Measurements from ENCODE around the gene KIF6.
A peak's percentile ranks its signal among the peaks of the same experiment; 100 is the strongest.
"Not testable (repeated sequence)": the region's sequence is repeated elsewhere in the genome, so short reads cannot be mapped to it uniquely, and the experiment has no call there.

The KIF6 gene

GRCh38 chr6:39752835-39753724 is 27.9 kb upstream of the KIF6 start:
- Mint-ChIP-seq H3K36me3 (ENCODE audit: insufficient read depth) (no peaks in the 10 kb centered on the region), H3K27ac (no peak overlapping the region), H3K9me3 (peaks cover 0 to 10% of the 10 kb centered on the region in 2 donors), H3K27me3 (peaks cover 10 to 21% of the 10 kb centered on the region in 2 donors), H3K4me3 (no peak overlapping the region), H3K4me1 (ENCODE audit: low read depth in 2 of 2) (no peaks in the 10 kb centered on the region)
- ATAC-seq (replicated peaks) (no peak), DNase-seq (no peak)

- Mint-ChIP-seq H3K9me3 (no peaks in the 10 kb centered on the region), H3K4me1 (ENCODE audit: low read depth in 2 of 2) (no peaks in the 10 kb centered on the region), H3K36me3 (ENCODE audit: insufficient read depth) (peaks cover 3% of the 10 kb centered on the region), H3K4me3 (no peak overlapping the region), H3K27ac (no peak overlapping the region), H3K27me3 (peaks cover 6 to 14% of the 10 kb centered on the region in 2 donors)
- DNase-seq (no peak), ATAC-seq (replicated peaks) (no peak)
Measured at GRCh38 chr6:39746795-39747194, 21.6 kb upstream of the KIF6 start.

DNA sequence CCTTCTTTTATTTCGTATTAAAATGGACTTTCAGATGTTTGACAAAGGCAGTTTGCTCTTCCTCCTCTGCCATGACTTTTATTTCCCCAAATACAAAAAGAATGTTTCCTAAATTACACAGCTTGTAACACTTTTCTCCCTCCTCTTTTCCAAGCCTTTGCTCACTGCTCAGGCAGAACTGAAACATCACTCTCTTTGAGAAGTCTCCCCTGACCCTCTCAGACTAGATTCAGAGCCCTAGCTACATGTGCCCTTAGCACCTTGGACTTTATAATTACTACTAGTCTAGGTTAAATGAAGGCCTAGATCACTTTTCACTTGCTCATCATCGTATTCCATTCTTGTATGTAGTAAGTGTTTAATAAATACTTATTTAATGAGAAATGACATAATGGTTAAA is 8.5 kb upstream of the KIF6 start:
- Mint-ChIP-seq H3K27me3 (peaks cover 26 to 42% of the 10 kb centered on the region in 2 donors), H3K27ac (no peak overlapping the region), H3K4me1 (ENCODE audit: low read depth in 2 of 2) (no peaks in the 10 kb centered on the region), H3K4me3 (no peak overlapping the region), H3K36me3 (ENCODE audit: insufficient read depth) (no peaks in the 10 kb centered on the region), H3K9me3 (no peaks in the 10 kb centered on the region)
- ATAC-seq (replicated peaks) (no peak), DNase-seq (no peak)

DNA sequence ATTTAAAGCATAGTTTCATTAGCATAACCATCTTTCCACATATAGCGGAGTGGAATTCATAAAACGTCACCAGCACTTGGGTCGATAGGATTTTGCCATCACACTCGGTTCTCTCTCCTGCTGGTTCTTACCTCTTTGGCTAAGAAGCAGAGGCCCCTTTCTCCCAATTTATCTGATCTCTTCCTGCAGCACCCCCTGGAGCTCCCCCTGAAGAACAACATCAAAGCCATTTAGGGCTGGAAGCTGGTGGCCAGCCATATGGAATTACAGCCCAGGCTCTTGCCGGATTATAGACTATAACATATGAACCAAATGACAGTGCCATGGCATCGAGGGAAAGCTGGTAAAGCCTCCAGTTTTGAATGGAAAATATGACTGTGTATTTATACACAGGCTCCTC is 6.4 kb upstream of the KIF6 start:
- Mint-ChIP-seq H3K36me3 (ENCODE audit: insufficient read depth) (no peaks in the 10 kb centered on the region), H3K4me3 (no peak overlapping the region), H3K9me3 (no peaks in the 10 kb centered on the region), H3K27ac (no peak overlapping the region), H3K27me3 (peaks cover 26 to 31% of the 10 kb centered on the region in 2 donors), H3K4me1 (ENCODE audit: low read depth in 2 of 2) (no peaks in the 10 kb centered on the region)
- no peak for ATAC-seq (replicated peaks)
- no peak for DNase-seq

- no peak for ATAC-seq (replicated peaks)
- H3K36me3 Mint-ChIP-seq (ENCODE audit: insufficient read depth) = no peaks in the 10 kb centered on the region
- no peaks in the 10 kb centered on the region for H3K4me1 Mint-ChIP-seq (ENCODE audit: low read depth in 2 of 2)
- no peak for DNase-seq
- no peaks in the 10 kb centered on the region for H3K9me3 Mint-ChIP-seq
- H3K27me3 Mint-ChIP-seq = peaks cover 19 to 20% of the 10 kb centered on the region in 2 donors
- H3K4me3 Mint-ChIP-seq = no peak overlapping the region
- no peak overlapping the region for H3K27ac Mint-ChIP-seq
Measured at GRCh38 chr6:39729945-39730344, 4.7 kb upstream of the KIF6 start.

DNA sequence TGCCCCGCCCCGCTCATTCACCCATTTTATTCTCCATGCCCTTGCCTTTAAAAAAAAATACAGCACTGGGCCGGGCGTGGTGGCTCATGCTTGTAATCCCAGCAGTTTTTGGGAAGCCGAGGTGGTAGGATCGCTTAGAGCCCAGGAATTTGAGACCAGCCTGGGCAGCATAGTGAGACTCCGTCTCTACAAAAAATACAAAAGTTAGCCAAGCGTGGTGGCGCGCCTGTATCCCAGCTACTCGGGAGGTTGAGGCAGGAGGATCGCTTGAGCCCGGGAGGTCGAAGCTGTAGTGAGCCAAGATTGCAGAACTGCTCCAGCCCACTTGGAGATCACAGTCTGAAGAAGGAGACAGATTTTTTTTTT is 407 bp upstream of the KIF6 start:
- no peaks in the 10 kb centered on the region for H3K9me3 Mint-ChIP-seq
- H3K36me3 Mint-ChIP-seq (ENCODE audit: insufficient read depth) = no peaks in the 10 kb centered on the region
- peak overlapping the region in 1 of 2 donors; percentile 11 for H3K27ac Mint-ChIP-seq
- peak overlapping the region; percentile 78 to 80 for H3K4me3 Mint-ChIP-seq
- no peaks in the 10 kb centered on the region for H3K27me3 Mint-ChIP-seq
- no peak for DNase-seq
- no peaks in the 10 kb centered on the region for H3K4me1 Mint-ChIP-seq (ENCODE audit: low read depth in 2 of 2)
- no peak for ATAC-seq (replicated peaks)

GRCh38 chr6:39723350-39723749 is 1.9 kb downstream of the KIF6 start:
- not testable (repeated sequence) for H3K27me3 Mint-ChIP-seq; H3K4me3 Mint-ChIP-seq; DNase-seq; H3K4me1 Mint-ChIP-seq (ENCODE audit: low read depth in 2 of 2); H3K9me3 Mint-ChIP-seq; ATAC-seq (replicated peaks); H3K27ac Mint-ChIP-seq; H3K36me3 Mint-ChIP-seq (ENCODE audit: insufficient read depth)

DNA sequence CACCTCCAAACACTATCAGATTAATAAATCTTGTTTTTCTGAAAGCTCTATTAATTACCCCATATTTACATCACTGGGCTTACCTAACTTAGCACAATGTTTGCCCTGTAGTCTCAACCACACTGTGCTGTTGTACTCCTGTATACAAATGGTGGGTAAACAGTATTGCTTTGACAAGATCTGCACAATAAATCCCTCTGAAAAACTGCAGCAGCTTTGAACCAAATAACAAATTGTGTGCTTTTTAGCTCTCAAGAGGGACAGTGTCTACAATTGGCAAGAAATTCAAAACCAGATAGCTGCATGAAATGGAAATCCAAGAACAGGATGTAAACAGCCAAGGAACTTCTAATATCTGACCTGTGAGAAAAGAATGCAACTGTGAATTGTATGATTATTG is 10.4 kb downstream of the KIF6 start:
- Mint-ChIP-seq H3K27ac (no peak overlapping the region), H3K9me3 (no peaks in the 10 kb centered on the region), H3K4me1 (ENCODE audit: low read depth in 2 of 2) (no peaks in the 10 kb centered on the region), H3K36me3 (ENCODE audit: insufficient read depth) (no peaks in the 10 kb centered on the region), H3K4me3 (no peak overlapping the region), H3K27me3 (peaks cover 10 to 23% of the 10 kb centered on the region in 2 donors)
- DNase-seq = no peak
- no peak for ATAC-seq (replicated peaks)

- peaks cover 16 to 27% of the 10 kb centered on the region in 2 donors for H3K27me3 Mint-ChIP-seq
- ATAC-seq (replicated peaks) (no peak), DNase-seq (no peak)
- H3K36me3 Mint-ChIP-seq (ENCODE audit: insufficient read depth) = no peaks in the 10 kb centered on the region
- no peak overlapping the region for H3K27ac Mint-ChIP-seq
- H3K4me3 Mint-ChIP-seq = no peak overlapping the region
- H3K9me3 Mint-ChIP-seq = no peaks in the 10 kb centered on the region
- H3K4me1 Mint-ChIP-seq (ENCODE audit: low read depth in 2 of 2) = no peaks in the 10 kb centered on the region
Measured at GRCh38 chr6:39707962-39708683, 17.1 kb downstream of the KIF6 start.

DNA sequence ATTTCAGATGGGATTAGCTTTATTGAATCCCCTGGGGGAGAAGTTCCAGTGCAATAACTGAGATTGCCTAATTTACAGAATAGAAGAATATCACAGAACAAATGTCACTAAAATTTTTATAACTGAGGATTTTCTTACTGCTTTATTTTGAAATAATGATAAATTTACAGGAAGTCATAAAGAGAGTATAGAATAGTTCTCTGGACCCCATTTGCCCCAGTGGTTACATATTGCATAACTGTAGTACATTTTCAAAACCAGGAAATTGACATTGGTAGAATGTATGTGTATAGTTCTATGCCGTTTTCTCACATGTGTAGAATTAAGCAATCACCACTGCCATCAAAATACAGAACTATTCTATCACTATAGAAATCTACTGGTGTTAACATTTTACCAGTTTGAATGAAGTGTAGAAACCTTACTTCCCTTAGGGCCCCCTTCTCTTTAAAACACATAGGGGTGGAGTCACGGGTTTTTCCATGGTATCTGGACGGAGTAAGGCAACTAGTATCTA is 18.3 kb downstream of the KIF6 start:
- Mint-ChIP-seq H3K4me1 (ENCODE audit: low read depth in 2 of 2) (no peaks in the 10 kb centered on the region), H3K36me3 (ENCODE audit: insufficient read depth) (no peaks in the 10 kb centered on the region), H3K9me3 (no peaks in the 10 kb centered on the region)

DNA sequence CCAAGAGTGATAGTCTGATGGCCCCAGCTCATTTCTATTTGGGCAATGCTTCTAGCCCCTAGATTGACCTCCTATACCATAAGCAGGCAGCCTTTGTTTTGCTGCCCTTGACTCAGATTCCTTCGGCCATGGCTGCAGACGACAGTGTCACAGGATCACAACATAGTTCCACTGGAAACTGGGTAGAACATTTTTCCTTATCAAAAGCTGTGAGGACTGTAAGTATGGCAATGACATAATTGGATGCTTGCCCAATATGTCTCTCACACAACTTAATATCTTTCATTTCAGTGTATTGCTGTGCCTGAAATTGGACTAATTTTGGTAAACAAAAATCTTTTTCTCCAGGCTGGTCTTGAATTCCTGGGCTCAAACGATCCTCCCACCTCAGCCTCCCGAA is 22.9 kb downstream of the KIF6 start:
- DNase-seq (no peak), ATAC-seq (replicated peaks) (no peak)
- H3K4me1 Mint-ChIP-seq (ENCODE audit: low read depth in 2 of 2) = no peaks in the 10 kb centered on the region
- H3K4me3 Mint-ChIP-seq = no peak overlapping the region
- no peak overlapping the region for H3K27ac Mint-ChIP-seq
- no peaks in the 10 kb centered on the region for H3K36me3 Mint-ChIP-seq (ENCODE audit: insufficient read depth)
- H3K9me3 Mint-ChIP-seq = no peaks in the 10 kb centered on the region
- peaks cover 17 to 24% of the 10 kb centered on the region in 2 donors for H3K27me3 Mint-ChIP-seq

More for the DNA sequence above, 18.3 kb downstream of the KIF6 start:
- ATAC-seq (replicated peaks) (no peak), DNase-seq (no peak)
- Mint-ChIP-seq H3K27ac (no peak overlapping the region), H3K27me3 (peaks cover 16 to 27% of the 10 kb centered on the region in 2 donors), H3K4me3 (no peak overlapping the region)

DNA sequence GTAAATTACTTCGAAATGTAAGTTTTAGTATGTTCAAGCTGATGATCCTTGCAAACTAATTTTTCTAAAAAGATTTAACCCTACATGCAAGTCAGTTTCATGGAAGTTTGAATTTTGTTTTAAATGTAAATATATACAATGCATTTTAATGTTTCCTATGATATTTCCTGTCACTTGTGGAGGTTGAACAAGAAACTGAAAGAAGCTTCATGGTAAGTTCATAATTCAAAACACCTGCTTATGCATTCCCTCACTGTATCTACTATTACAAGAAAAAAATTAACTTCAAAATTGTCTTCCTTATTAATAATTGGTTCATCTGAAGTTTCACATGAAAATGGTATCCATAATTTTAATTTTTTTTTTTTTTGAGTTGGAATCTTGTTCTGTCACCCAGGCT is 24.8 kb downstream of the KIF6 start:
- Mint-ChIP-seq H3K36me3 (ENCODE audit: insufficient read depth) (no peaks in the 10 kb centered on the region), H3K9me3 (no peaks in the 10 kb centered on the region), H3K4me3 (no peak overlapping the region), H3K27ac (no peak overlapping the region), H3K4me1 (ENCODE audit: low read depth in 2 of 2) (no peaks in the 10 kb centered on the region), H3K27me3 (peaks cover 9 to 24% of the 10 kb centered on the region in 2 donors)
- ATAC-seq (replicated peaks) (no peak), DNase-seq (no peak)

DNA sequence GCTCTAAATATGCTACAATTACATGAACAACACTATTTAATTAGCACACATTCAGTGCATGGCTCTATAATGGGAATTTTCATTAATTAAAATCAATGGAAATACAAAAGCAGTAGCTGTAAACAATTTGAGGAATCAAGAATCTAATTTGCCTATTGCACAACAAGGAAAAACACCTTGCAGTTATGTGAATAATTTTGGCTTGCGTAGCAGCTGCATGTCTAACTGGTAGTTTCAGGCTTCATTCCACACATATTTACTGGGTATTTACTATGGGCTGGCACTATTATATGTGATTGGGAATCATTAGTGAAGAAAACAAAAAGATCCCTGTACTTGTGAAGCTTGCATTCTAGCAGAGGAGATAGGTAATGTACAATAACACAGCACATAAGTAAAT is 26.4 kb downstream of the KIF6 start:
- Mint-ChIP-seq H3K27me3 (peaks cover 12 to 28% of the 10 kb centered on the region in 2 donors), H3K27ac (no peak overlapping the region), H3K4me3 (no peak overlapping the region), H3K36me3 (ENCODE audit: insufficient read depth) (no peaks in the 10 kb centered on the region), H3K9me3 (no peaks in the 10 kb centered on the region), H3K4me1 (ENCODE audit: low read depth in 2 of 2) (no peaks in the 10 kb centered on the region)
- no peak for ATAC-seq (replicated peaks)
- DNase-seq = no peak

Measured in effector memory CD8-positive, alpha-beta T cell (primary cell).